Measurements from ENCODE around the gene SETBP1.

DNA sequence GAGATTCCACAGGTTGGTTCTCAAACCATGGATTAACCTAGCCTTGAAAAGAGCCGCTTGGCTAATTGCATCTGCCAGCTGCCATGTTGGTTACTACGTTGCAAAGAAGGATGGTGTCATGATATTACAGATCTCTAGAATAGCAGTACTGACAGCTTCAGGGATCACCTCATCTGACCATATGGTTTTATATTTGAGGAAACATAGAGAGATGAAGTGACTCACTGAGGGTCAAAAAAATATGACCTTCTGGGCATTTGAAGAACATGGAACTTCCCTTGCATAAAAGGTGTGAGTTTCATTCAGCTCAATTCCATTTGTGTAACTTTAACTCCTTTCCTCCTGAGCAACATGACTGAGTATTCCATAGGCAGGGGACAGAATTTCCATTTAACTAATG lies 242.3 kb downstream of the SETBP1 start:
- TF ChIP-seq ETV6 (CRISPR knock-in tag; IDR thresholded peaks at IDR 0.05): no peak
- TF ChIP-seq TEAD1 (CRISPR knock-in tag; IDR thresholded peaks at IDR 0.05): no peak
- TF ChIP-seq ZNF121 (CRISPR knock-in tag; IDR thresholded peaks at IDR 0.05): no peak
- TF ChIP-seq, protein P1, sequence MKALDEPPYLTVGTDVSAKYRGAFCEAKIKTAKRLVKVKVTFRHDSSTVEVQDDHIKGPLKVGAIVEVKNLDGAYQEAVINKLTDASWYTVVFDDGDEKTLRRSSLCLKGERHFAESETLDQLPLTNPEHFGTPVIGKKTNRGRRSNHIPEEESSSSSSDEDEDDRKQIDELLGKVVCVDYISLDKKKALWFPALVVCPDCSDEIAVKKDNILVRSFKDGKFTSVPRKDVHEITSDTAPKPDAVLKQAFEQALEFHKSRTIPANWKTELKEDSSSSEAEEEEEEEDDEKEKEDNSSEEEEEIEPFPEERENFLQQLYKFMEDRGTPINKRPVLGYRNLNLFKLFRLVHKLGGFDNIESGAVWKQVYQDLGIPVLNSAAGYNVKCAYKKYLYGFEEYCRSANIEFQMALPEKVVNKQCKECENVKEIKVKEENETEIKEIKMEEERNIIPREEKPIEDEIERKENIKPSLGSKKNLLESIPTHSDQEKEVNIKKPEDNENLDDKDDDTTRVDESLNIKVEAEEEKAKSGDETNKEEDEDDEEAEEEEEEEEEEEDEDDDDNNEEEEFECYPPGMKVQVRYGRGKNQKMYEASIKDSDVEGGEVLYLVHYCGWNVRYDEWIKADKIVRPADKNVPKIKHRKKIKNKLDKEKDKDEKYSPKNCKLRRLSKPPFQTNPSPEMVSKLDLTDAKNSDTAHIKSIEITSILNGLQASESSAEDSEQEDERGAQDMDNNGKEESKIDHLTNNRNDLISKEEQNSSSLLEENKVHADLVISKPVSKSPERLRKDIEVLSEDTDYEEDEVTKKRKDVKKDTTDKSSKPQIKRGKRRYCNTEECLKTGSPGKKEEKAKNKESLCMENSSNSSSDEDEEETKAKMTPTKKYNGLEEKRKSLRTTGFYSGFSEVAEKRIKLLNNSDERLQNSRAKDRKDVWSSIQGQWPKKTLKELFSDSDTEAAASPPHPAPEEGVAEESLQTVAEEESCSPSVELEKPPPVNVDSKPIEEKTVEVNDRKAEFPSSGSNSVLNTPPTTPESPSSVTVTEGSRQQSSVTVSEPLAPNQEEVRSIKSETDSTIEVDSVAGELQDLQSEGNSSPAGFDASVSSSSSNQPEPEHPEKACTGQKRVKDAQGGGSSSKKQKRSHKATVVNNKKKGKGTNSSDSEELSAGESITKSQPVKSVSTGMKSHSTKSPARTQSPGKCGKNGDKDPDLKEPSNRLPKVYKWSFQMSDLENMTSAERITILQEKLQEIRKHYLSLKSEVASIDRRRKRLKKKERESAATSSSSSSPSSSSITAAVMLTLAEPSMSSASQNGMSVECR (CRISPR knock-in tag; IDR thresholded peaks at IDR 0.05; ENCODE audit: borderline replicate concordance): no peak
- TF ChIP-seq, protein P2, sequence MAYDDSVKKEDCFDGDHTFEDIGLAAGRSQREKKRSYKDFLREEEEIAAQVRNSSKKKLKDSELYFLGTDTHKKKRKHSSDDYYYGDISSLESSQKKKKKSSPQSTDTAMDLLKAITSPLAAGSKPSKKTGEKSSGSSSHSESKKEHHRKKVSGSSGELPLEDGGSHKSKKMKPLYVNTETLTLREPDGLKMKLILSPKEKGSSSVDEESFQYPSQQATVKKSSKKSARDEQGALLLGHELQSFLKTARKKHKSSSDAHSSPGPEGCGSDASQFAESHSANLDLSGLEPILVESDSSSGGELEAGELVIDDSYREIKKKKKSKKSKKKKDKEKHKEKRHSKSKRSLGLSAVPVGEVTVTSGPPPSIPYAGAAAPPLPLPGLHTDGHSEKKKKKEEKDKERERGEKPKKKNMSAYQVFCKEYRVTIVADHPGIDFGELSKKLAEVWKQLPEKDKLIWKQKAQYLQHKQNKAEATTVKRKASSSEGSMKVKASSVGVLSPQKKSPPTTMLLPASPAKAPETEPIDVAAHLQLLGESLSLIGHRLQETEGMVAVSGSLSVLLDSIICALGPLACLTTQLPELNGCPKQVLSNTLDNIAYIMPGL (CRISPR knock-in tag; IDR thresholded peaks at IDR 0.05): no peak
- no peak for TF ChIP-seq ZNF232 (CRISPR knock-in tag; IDR thresholded peaks at IDR 0.05)
